ENCODE measurements around the gene TAB3. TPM values are rescaled to one million over a fixed set of nuclear protein-coding genes. Genes with fewer than 3 reads are reported as not detected.
"Not testable (repeated sequence)": the region's sequence is repeated elsewhere in the genome, so short reads cannot be mapped to it uniquely, and the experiment has no call there.

The TAB3 gene
- total RNA-seq, 1 donor from 2014 or later: 29.7 TPM

- DNase-seq (ENCODE audit: low spot score): no peak
These were observed 73.0 kb downstream of the TAB3 start for GRCh38 chrX:30816079-30816478.

GRCh38 chrX:30814978-30815377, 74.1 kb downstream of the TAB3 start:
- no peak for DNase-seq (ENCODE audit: low spot score)

- DNase-seq (ENCODE audit: low spot score): no peak
These were observed 76.7 kb downstream of the TAB3 start for GRCh38 chrX:30812326-30812725.

DNA sequence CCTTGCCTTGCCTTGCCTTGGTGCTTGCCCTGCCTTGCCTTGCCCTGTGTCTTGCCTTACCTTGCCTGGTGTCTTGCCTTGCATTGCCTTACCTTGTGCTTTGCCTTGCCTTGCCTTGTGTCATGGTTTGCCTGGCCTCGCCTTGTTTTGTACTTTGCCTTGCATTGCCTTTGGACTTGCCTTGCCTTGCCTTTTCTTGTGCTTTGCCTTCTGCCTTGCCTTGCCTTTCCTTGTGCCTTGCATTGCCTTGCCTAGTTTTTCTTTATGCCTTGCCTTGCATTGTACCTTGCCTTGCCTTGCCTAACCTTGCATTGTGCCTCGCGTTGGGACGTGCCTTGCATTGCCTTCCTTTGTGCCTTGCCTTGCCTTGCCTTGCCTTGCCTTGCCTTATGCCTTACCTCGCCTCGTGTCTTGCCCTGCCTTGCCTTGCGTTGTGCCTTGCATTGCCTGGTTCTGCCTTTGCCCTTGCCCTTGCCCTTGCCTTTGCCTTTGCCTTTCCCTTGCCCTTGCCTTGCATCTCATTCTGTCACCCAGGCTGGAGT, 82.8 kb downstream of the TAB3 start:
- DNase-seq (ENCODE audit: low spot score): no peak

DNA sequence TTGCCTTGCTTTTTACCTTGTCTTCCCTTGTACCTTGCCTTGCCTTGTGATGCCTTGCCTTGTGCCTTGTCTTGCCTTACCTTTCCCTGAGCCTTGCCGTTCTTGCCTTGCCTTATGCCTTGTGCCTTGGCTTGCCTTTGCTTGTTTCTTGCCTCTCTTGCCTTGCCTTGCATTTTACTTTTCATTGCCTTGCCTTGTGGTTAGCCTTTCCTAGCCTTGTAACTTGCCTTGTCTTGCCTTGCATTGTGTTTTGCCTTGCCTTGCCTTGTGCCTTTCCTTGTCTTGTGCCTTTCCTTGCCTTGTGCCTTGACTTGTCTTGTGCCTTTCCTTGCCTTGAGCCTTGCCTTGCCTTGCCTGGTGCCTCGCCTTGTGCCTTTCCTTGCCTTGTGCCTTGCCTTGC, 84.6 kb downstream of the TAB3 start:
- DNase-seq (ENCODE audit: low spot score): no peak

- DNase-seq (ENCODE audit: low spot score): no peak
These were observed 88.2 kb downstream of the TAB3 start for GRCh38 chrX:30800901-30801300.

DNA sequence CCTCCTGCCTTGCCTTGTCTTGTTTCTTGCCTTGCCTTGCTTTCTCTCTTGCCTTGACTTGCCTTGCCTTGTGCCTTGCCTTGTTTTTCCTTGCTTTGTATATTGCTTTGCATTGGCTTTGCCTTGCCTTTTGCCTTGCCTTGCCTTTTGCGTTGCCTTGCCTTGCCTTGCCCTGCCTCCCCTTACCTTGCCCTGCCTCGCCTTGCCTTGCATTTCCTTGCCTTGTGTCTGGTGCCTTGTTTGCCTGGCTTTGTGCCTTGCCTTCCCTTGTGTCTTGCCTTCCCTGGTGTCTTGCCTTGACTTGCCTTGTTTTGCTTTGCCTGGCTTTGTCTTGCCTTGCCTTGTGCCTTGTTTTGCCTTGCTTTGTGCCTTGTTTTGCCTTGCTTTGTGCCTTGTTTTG, 89.7 kb downstream of the TAB3 start:
- no peak for DNase-seq (ENCODE audit: low spot score)

DNA sequence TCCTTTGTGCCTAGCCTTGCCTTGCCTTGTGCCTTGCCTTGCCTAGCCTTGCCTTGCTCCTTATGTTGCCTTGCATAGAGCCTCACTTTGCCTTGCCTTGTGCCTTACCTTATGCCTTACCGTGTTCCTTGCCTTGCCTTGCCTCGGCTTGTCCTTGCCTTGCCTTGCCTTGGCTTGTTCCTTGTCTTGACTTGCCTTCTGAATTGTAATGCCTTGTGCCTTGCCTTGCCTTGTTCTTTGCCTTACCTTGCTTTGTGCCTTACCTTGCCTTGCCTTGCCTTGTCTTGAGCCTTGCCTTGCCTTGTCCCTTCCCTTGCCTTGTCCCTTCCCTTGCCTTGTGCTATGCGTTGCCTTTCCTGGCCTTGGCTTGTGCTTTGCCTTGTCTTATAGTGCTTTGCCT, 90.2 kb downstream of the TAB3 start:
- no peak for DNase-seq (ENCODE audit: low spot score)

DNA sequence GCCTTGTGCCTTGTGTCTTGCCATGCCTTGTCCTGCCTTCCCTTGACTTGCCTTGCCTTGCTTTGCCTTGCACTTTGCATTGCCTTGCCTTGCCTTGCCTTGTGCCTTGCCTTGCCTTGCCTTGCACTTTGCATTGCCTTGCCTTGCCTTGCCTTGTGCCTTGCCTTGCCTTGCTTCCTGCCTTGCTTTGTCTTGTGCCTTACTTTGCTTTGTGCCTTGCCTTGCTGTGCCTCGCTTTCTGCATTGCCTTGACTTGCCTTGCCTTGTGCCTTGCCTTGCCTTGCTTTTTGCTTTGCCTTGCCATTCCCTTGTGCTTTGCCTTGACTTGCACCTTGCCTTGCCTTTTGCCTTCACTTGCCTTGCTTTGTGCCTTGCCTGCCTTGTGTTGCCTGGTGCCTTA, 91.8 kb downstream of the TAB3 start:
- not testable (repeated sequence) for DNase-seq (ENCODE audit: low spot score)

GRCh38 chrX:30795981-30796958, 92.8 kb downstream of the TAB3 start:
- DNase-seq (ENCODE audit: low spot score): no peak

DNA sequence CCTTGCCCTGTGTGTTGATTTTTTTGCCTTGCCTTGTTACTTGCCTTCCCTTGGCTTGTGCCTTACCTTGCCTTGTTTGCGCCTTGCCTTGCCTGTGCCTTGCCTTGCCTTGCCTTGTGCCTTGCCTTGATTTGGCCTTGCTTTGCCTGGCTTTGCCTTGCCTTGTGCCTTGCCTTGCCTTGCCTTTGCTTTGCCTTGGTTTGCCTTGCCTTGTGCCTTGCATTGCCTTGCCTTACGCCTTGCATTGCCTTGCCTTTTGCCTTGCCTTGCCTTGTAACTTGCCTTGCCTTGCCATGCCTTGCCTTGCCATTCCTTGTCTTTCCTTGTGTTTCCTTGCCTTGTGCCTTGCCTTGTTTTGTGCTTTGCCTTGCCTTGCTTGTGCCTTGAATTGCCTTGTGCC, 94.6 kb downstream of the TAB3 start:
- no peak for DNase-seq (ENCODE audit: low spot score)

DNA sequence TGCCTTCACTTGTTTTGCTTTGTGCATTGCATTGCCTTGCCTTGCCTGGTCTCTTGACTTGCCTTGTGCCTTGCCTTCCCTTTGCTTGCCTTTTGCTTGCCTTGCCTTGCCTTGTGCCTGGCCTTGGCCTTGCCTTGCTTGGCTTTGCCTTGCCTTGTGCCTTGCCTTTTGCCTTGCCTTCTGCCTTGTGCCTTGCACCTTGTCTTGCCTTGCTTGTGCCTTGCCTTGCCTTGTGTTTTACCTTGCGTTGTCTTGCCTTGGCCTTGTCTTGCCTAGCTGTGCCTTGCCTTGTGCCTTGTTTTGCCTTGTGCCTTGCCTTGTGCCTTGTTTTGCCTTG, 95.3 kb downstream of the TAB3 start:
- DNase-seq (ENCODE audit: low spot score): no peak

DNA sequence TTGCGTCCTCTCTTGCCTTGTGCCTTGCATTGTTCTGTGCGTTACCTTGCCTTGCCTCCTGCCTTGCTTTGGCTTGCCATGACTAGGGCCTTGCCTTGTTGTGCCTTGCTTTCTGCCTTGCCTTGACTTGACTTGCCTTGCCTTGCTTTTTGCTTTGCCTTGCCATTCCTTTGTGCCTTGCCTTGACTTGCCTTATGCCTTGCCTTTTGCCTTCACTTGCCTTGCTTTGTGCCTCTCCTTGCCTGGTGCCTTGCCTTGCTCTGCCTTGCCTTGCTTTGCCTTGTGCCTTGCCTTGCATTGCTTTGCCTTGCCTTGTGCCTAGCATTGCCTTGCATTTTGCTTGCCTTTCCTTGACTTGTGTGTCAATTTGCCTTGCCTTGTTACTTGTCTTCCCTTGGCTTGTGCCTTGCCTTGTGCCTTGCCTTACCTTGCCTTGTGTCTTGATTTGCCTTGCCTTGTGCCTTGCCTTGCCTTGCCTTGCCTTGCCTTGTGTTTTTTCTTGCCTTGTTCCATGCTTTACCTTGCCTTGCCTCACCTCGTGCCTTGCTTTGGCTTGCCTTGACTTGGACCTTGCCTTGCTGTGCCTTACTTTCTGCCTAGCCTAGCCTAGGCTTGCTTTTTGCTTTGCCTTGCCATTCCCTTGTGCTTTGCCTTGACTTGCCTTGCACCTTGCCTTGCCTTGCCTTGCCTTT, 95.8 kb downstream of the TAB3 start:
- no peak for DNase-seq (ENCODE audit: low spot score)

GRCh38 chrX:30791296-30792278, 97.5 kb downstream of the TAB3 start:
- no peak for DNase-seq (ENCODE audit: low spot score)

GRCh38 chrX:30787012-30787411, 102.0 kb downstream of the TAB3 start:
- DNase-seq (ENCODE audit: low spot score): no peak

DNA sequence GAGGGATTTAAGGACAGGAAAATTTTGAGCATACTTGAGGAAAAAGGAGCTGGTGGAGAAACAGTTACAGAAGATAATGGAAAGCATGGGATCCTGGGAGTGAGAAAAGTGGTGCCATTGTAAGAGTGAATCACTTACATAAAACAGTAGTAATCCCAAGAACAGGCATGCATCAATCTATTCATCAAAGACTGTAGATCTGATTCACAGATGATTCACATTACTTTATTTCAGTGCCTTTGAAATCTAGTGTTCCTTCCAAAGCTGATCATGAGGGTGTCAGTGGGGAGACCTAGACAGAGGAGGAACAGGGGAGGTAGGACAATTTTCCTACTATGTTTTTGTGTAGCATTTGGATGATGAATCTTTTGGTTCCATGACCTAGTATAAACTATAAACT, 102.7 kb downstream of the TAB3 start:
- no peak for DNase-seq (ENCODE audit: low spot score)

DNA sequence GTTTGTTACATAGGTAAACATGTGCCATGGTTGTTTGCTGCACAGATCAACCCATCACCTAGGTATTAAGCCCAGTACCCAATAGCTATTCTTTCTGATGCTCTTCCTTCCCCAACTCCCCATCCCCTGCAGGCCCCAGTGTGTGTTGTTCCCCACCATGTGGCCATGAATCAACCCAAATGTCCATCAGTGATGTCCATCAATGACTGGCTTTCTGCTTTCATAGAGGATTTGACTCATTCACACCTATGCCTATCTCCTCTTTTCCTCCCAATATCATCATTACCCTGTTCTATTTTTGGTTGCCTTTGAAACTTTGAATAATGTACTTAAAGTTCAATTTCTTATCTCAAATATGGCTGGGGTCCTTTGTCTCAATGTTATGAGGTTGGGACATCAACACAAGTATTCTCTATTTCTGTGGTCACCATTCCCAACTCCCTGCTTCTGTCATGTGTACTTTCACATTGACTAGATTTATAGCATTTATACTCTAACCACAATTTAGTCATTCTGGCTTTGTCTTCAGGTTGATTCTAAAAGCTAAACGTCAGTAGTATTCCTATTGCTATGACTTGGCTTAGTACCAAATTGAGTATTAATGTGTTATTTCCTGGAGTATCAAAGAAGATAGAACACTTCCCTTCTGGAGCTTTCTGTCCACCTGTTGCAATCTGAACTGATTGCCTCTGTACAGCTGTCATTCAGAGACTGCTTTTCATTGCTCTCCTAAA, 107.2 kb downstream of the TAB3 start:
- DNase-seq (ENCODE audit: low spot score): no peak

DNA sequence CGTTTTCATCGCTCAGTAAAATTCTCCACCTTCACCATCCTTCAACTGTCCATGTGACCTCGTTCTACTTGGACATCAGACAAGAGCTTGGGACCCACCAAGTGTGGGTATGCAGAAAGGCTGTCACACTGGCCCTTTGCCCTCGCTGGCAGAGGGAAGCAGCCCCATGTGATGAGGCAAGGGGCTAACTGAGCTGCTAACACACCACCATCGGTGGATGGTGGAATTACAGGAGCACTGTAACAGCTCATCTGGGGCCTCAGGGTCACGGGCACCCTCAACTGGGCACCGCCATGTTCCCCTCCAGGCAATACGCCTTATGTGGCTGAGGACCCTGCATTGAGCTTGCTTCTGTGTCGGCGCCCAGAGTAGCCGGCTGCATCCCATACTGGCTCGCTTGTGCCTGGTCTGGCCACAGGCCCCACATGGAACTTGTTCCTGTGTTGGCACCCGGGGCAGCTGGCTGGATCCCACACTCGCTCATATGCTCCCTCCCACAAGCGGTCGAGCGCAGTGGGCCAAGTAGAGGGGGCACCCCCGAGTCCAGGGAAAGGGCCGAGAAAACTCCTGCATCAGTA, 109.5 kb downstream of the TAB3 start:
- DNase-seq (ENCODE audit: low spot score): no peak

DNA sequence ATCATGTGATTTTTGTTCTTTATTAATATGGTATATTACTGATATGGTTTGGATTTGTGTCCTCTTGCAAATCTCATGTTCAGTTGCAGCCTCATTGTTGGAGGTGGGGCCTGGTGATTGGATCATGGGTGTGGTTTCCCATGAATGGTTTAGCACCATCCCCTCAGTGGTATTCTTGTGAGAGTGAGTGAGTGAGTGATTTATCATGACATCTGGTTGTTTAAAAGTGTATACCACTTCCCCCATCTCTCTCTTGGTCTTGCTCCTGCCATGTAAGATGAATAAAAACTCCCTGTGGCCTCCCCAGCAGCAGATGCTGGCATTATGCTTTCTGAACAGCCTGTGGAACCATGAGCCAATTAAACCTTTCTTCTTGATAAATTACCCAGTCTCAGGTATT, 111.5 kb downstream of the TAB3 start:
- no peak for DNase-seq (ENCODE audit: low spot score)

All from mucosa of gallbladder (tissue), 1 donor.